Loucy (cell line): ENCODE measurements around the gene RERG.

Experiments used
- H2AFZ ChIP-seq: fragments of 200-600 bp; sonication (generic); 2 replicates; pipeline ENCODE4 v1.6.0; 2016; ENCODE audit warnings: antibody characterized with exemption, mild to moderate bottlenecking, low read length, moderate library complexity
- H3F3A ChIP-seq: fragments of 200-600 bp; 2 replicates; pipeline ENCODE4 v1.6.0; 2016; ENCODE audit warnings: antibody characterized with exemption, low read depth, mild to moderate bottlenecking
- H3K27me3 ChIP-seq: fragments of 200-600 bp; sonication (generic); 2 replicates; pipeline ENCODE4 v1.6.1; 2014; ENCODE audit warnings: low read length, mild to moderate bottlenecking; ENCODE audit not compliant: insufficient read depth, poor library complexity, severe bottlenecking
- H3K36me3 ChIP-seq: fragments of 200-600 bp; sonication (generic); 2 replicates; pipeline ENCODE4 v1.6.1; 2016; ENCODE audit warnings: low read length; ENCODE audit not compliant: insufficient read depth
- H3K4me1 ChIP-seq: fragments of 200-600 bp; sonication (generic); 2 replicates; pipeline ENCODE4 v1.5.1; 2014; ENCODE audit warnings: low read length, mild to moderate bottlenecking; ENCODE audit not compliant: insufficient read depth, poor library complexity, severe bottlenecking
- H3K4me2 ChIP-seq: fragments of 200-600 bp; sonication (generic); 2 replicates; pipeline ENCODE4 v1.6.0; 2014; ENCODE audit warnings: antibody characterized with exemption, low read length, low read depth, mild to moderate bottlenecking; ENCODE audit not compliant: poor library complexity, severe bottlenecking
- H3K4me3 ChIP-seq: fragments of 200-600 bp; sonication (generic); 2 replicates; pipeline ENCODE4 v1.5.1; 2014; ENCODE audit warnings: low read length, mild to moderate bottlenecking, mixed read lengths; ENCODE audit not compliant: poor library complexity, severe bottlenecking
- H3K79me2 ChIP-seq: fragments of 200-600 bp; sonication (generic); 2 replicates; pipeline ENCODE4 v1.6.1; 2014; ENCODE audit warnings: low read length; ENCODE audit not compliant: insufficient read depth
- H3K9ac ChIP-seq: fragments of 200-600 bp; sonication (generic); 2 replicates; pipeline ENCODE4 v1.6.0; 2014; ENCODE audit warnings: mild to moderate bottlenecking, low read depth, low read length, moderate library complexity; ENCODE audit not compliant: poor library complexity, severe bottlenecking
- H3K9me2 ChIP-seq: fragments of 200-600 bp; sonication (generic); replicated peaks from 2 replicates; pipeline ENCODE4 v1.6.1; 2016; ENCODE audit warnings: low read depth, low read length, mixed read lengths
- H3K9me3 ChIP-seq: fragments of 200-600 bp; sonication (generic); 2 replicates; pipeline ENCODE4 v1.6.1; 2014; ENCODE audit warnings: mild to moderate bottlenecking, antibody characterized with exemption, low read length, low read depth; ENCODE audit not compliant: insufficient read depth
- H4K20me1 ChIP-seq: fragments of 200-600 bp; sonication (generic); 2 replicates; pipeline ENCODE4 v1.6.0; 2014; ENCODE audit warnings: antibody characterized with exemption, low read length, mild to moderate bottlenecking; ENCODE audit not compliant: insufficient read depth, poor library complexity, severe bottlenecking
- CTCF ChIP-seq: fragments of 200-600 bp; sonication (generic); conservative IDR thresholded peaks from 2 replicates; pipeline ENCODE4 v1.5.1; 2014; ENCODE audit warnings: mild to moderate bottlenecking, antibody characterized with exemption, low read length
- EZH2phosphoT487 ChIP-seq: fragments of 200-600 bp; IDR thresholded peaks from 2 replicates; pipeline ENCODE4 v1.6.1; 2018; ENCODE audit warnings: antibody characterized with exemption, mild to moderate bottlenecking, moderate library complexity, borderline replicate concordance

The RERG gene

GRCh38 chr12:15163030-15163976 lies 57.9 kb downstream of the RERG start:
- H3K36me3 ChIP-seq: no peaks in the 10 kb centered on the region
- H3K79me2 ChIP-seq: no peaks in the 10 kb centered on the region
- H3K9me2 ChIP-seq: no peaks in the 10 kb centered on the region
- H3K4me2 ChIP-seq: no peak overlapping the region
- TF ChIP-seq EZH2phosphoT487 (no peak), CTCF (no peak)
- no peak overlapping the region for H3K4me3 ChIP-seq
- no peaks in the 10 kb centered on the region for H3K4me1 ChIP-seq
- no peaks in the 10 kb centered on the region for H3F3A ChIP-seq
- no peaks in the 10 kb centered on the region for H4K20me1 ChIP-seq
- H3K9me3 ChIP-seq: no peaks in the 10 kb centered on the region
- no peak overlapping the region for H2AFZ ChIP-seq
- H3K9ac ChIP-seq: no peak overlapping the region
- H3K27me3 ChIP-seq: no peaks in the 10 kb centered on the region

GRCh38 chr12:15158083-15158482 lies 63.1 kb downstream of the RERG start:
- no peaks in the 10 kb centered on the region for H3K9me3 ChIP-seq
- no peaks in the 10 kb centered on the region for H3K9me2 ChIP-seq
- no peaks in the 10 kb centered on the region for H3K36me3 ChIP-seq
- H3K9ac ChIP-seq: no peak overlapping the region
- H2AFZ ChIP-seq: no peak overlapping the region
- H3F3A ChIP-seq: no peaks in the 10 kb centered on the region
- H3K4me3 ChIP-seq: no peak overlapping the region
- no peaks in the 10 kb centered on the region for H3K79me2 ChIP-seq
- no peaks in the 10 kb centered on the region for H3K4me1 ChIP-seq
- H3K4me2 ChIP-seq: no peak overlapping the region
- no peaks in the 10 kb centered on the region for H4K20me1 ChIP-seq
- TF ChIP-seq EZH2phosphoT487 (no peak), CTCF (no peak)
- no peaks in the 10 kb centered on the region for H3K27me3 ChIP-seq

- H3K9me3 ChIP-seq: no peaks in the 10 kb centered on the region
- no peaks in the 10 kb centered on the region for H3F3A ChIP-seq
- no peaks in the 10 kb centered on the region for H3K79me2 ChIP-seq
- H3K4me2 ChIP-seq: no peak overlapping the region
- no peak overlapping the region for H2AFZ ChIP-seq
- no peaks in the 10 kb centered on the region for H3K27me3 ChIP-seq
- TF ChIP-seq CTCF (no peak), EZH2phosphoT487 (no peak)
- H4K20me1 ChIP-seq: no peaks in the 10 kb centered on the region
- no peaks in the 10 kb centered on the region for H3K9me2 ChIP-seq
- no peaks in the 10 kb centered on the region for H3K36me3 ChIP-seq
- no peak overlapping the region for H3K4me3 ChIP-seq
- no peak overlapping the region for H3K9ac ChIP-seq
- H3K4me1 ChIP-seq: no peaks in the 10 kb centered on the region
These were observed 63.9 kb downstream of the RERG start for GRCh38 chr12:15157269-15157671.
